Adipocyte (in vitro differentiated cells): ENCODE measurements around the gene MRTFA.
A peak's percentile ranks its signal among the peaks of the same experiment; 100 is the strongest.
"Not testable (repeated sequence)": the region's sequence is repeated elsewhere in the genome, so short reads cannot be mapped to it uniquely, and the experiment has no call there.

ENCODE experiments used
- DNase-seq: peaks from one replicate; pipeline ENCODE4 v3.0.0-alpha.2; 2015; ENCODE audit warnings: low read depth
- H3K27me3 ChIP-seq: replicated peaks from 2 replicates; pipeline ENCODE4 v1.7.0; 2013; ENCODE audit warnings: mild to moderate bottlenecking, low read length, moderate library complexity; ENCODE audit not compliant: control insufficient read depth, insufficient read depth
- H3K36me3 ChIP-seq: 2 replicates; pipeline ENCODE4 v1.7.0; 2013; ENCODE audit warnings: low read length, mild to moderate bottlenecking, moderate library complexity; ENCODE audit not compliant: control insufficient read depth, insufficient read depth, severe bottlenecking
- H3K4me1 ChIP-seq: 2 replicates; pipeline ENCODE4 v1.7.0; 2013; ENCODE audit warnings: mild to moderate bottlenecking, low read length, moderate library complexity; ENCODE audit not compliant: control insufficient read depth, insufficient read depth
- H3K4me3 ChIP-seq: 2 replicates; pipeline ENCODE4 v1.7.0; 2013; ENCODE audit warnings: mild to moderate bottlenecking, low read length, moderate library complexity
- H3K9ac ChIP-seq: 2 replicates; pipeline ENCODE4 v1.7.0; 2013; ENCODE audit warnings: mild to moderate bottlenecking, low read length, moderate library complexity
- H3K9me3 ChIP-seq: 2 replicates; pipeline ENCODE4 v1.7.0; 2013; ENCODE audit warnings: mild to moderate bottlenecking, low read length, moderate library complexity; ENCODE audit not compliant: control insufficient read depth

MRTFA gene

GRCh38 chr22:40637183-40638150 is 948 bp upstream of the MRTFA start:
- H3K4me3 ChIP-seq, result peak overlapping the region; percentile 82
- DNase-seq, result peak; percentile 84
- H3K27me3 ChIP-seq, result no peaks in the 10 kb centered on the region
- H3K9ac ChIP-seq, result peak overlapping the region; percentile 91
- no peaks in the 10 kb centered on the region for H3K36me3 ChIP-seq
- H3K4me1 ChIP-seq, result peaks cover 22% of the 10 kb centered on the region
- H3K9me3 ChIP-seq, result no peaks in the 10 kb centered on the region

- no peaks in the 10 kb centered on the region for H3K27me3 ChIP-seq
- no peak for DNase-seq
- peak overlapping the region; percentile 91 for H3K9ac ChIP-seq
- peaks cover 24% of the 10 kb centered on the region for H3K4me1 ChIP-seq
- H3K4me3 ChIP-seq, result peak overlapping the region; percentile 82
- no peaks in the 10 kb centered on the region for H3K36me3 ChIP-seq
- no peaks in the 10 kb centered on the region for H3K9me3 ChIP-seq
Observed at GRCh38 chr22:40635940-40636379, 559 bp downstream of the MRTFA start.

- Histone ChIP-seq H3K4me1 (peaks cover 24% of the 10 kb centered on the region), H3K36me3 (no peaks in the 10 kb centered on the region), H3K9me3 (no peaks in the 10 kb centered on the region), H3K9ac (peak overlapping the region; percentile 91), H3K4me3 (peak overlapping the region; percentile 82), H3K27me3 (no peaks in the 10 kb centered on the region)
- DNase-seq, result peak; percentile 74
Observed at GRCh38 chr22:40635043-40635939, 1.2 kb downstream of the MRTFA start.

GRCh38 chr22:40634119-40634903 is 2.2 kb downstream of the MRTFA start:
- DNase-seq, result no peak
- Histone ChIP-seq H3K4me1 (peaks cover 24% of the 10 kb centered on the region), H3K36me3 (no peaks in the 10 kb centered on the region), H3K27me3 (no peaks in the 10 kb centered on the region), H3K9me3 (no peaks in the 10 kb centered on the region), H3K9ac (peak overlapping the region; percentile 91), H3K4me3 (peak overlapping the region; percentile 82)

GRCh38 chr22:40633036-40633435 is 3.5 kb downstream of the MRTFA start:
- Histone ChIP-seq H3K4me1 (peaks cover 29% of the 10 kb centered on the region), H3K36me3 (no peaks in the 10 kb centered on the region), H3K9ac (no peak overlapping the region), H3K9me3 (no peaks in the 10 kb centered on the region), H3K27me3 (no peaks in the 10 kb centered on the region), H3K4me3 (no peak overlapping the region)
- no peak for DNase-seq

- H3K4me1 ChIP-seq, result peaks cover 30% of the 10 kb centered on the region
- no peak overlapping the region for H3K4me3 ChIP-seq
- H3K9ac ChIP-seq, result no peak overlapping the region
- H3K9me3 ChIP-seq, result no peaks in the 10 kb centered on the region
- no peaks in the 10 kb centered on the region for H3K36me3 ChIP-seq
- no peak for DNase-seq
- H3K27me3 ChIP-seq, result no peaks in the 10 kb centered on the region
Observed at GRCh38 chr22:40631925-40632324, 4.6 kb downstream of the MRTFA start.

- Histone ChIP-seq H3K36me3 (no peaks in the 10 kb centered on the region), H3K4me3 (no peak overlapping the region), H3K4me1 (peaks cover 22% of the 10 kb centered on the region), H3K27me3 (no peaks in the 10 kb centered on the region), H3K9me3 (no peaks in the 10 kb centered on the region), H3K9ac (no peak overlapping the region)
- DNase-seq, result peak; percentile 53
Observed at GRCh38 chr22:40628354-40629042, 8.0 kb downstream of the MRTFA start.

- no peak overlapping the region for H3K4me3 ChIP-seq
- no peaks in the 10 kb centered on the region for H3K27me3 ChIP-seq
- H3K9ac ChIP-seq, result no peak overlapping the region
- H3K36me3 ChIP-seq, result no peaks in the 10 kb centered on the region
- peaks cover 22% of the 10 kb centered on the region for H3K4me1 ChIP-seq
- no peak for DNase-seq
- H3K9me3 ChIP-seq, result no peaks in the 10 kb centered on the region
Observed at GRCh38 chr22:40627612-40628011, 8.9 kb downstream of the MRTFA start.

GRCh38 chr22:40626851-40627250 is 9.7 kb downstream of the MRTFA start:
- Histone ChIP-seq H3K36me3 (no peaks in the 10 kb centered on the region), H3K9ac (no peak overlapping the region), H3K4me1 (peaks cover 20% of the 10 kb centered on the region), H3K27me3 (no peaks in the 10 kb centered on the region), H3K9me3 (no peaks in the 10 kb centered on the region), H3K4me3 (no peak overlapping the region)
- DNase-seq, result no peak

GRCh38 chr22:40625794-40626193 is 10.7 kb downstream of the MRTFA start:
- H3K9ac ChIP-seq, H3K4me3 ChIP-seq, H3K36me3 ChIP-seq, H3K9me3 ChIP-seq, DNase-seq, H3K27me3 ChIP-seq: not testable (repeated sequence)
- peaks cover 20% of the 10 kb centered on the region for H3K4me1 ChIP-seq
